ENCODE results near the gene GADD45B. TPM values are rescaled to one million over a fixed set of nuclear protein-coding genes. Genes with fewer than 3 reads are reported as not detected.
"Not testable (repeated sequence)": the region's sequence is repeated elsewhere in the genome, so short reads cannot be mapped to it uniquely, and the experiment has no call there.

Gene GADD45B
- total and polyA plus RNA-seq, 2 donors (not counting 1 experiment from before 2014, with no cell fraction given): 32.5 to 61.7 TPM

GRCh38 chr19:2458054-2458453, 17.9 kb upstream of the GADD45B start:
- Histone ChIP-seq H4K20me1 (ENCODE audit: control insufficient read depth, extremely low read depth, insufficient read depth, low read length) (no peaks in the 10 kb centered on the region), H3K27me3 (ENCODE audit: control insufficient read depth, insufficient read depth, low read length) (no peaks in the 10 kb centered on the region), H3K27ac (ENCODE audit: insufficient read depth, low read length) (no peak overlapping the region), H2AFZ (ENCODE audit: low read length) (no peak overlapping the region), H3K79me2 (ENCODE audit: control insufficient read depth, insufficient read depth, low read length) (peaks cover 38% of the 10 kb centered on the region), H3K9ac (ENCODE audit: insufficient read depth, low read length) (no peak overlapping the region), H3K4me2 (ENCODE audit: extremely low read depth, insufficient read depth, low read length) (no peak overlapping the region), H3K9me3 (ENCODE audit: control insufficient read depth, insufficient read depth, low read depth, low read length) (no peaks in the 10 kb centered on the region), H3K36me3 (ENCODE audit: control insufficient read depth, insufficient read depth, low read length) (no peaks in the 10 kb centered on the region), H3K4me1 (ENCODE audit: control insufficient read depth, extremely low read depth, insufficient read depth, low read length) (peaks cover 3% of the 10 kb centered on the region), H3K4me3 (replicated peaks in 1 of 4; ENCODE audit: control extremely low read depth in 1 of 4, insufficient read depth in 1 of 4, low read depth in 3 of 4, low read length in 4 of 4) (no peak overlapping the region)
- no peak for TF ChIP-seq EZH2 (IDR thresholded peaks at IDR 0.05; ENCODE audit: low read length, missing control alignments)
- TF ChIP-seq, protein P1, sequence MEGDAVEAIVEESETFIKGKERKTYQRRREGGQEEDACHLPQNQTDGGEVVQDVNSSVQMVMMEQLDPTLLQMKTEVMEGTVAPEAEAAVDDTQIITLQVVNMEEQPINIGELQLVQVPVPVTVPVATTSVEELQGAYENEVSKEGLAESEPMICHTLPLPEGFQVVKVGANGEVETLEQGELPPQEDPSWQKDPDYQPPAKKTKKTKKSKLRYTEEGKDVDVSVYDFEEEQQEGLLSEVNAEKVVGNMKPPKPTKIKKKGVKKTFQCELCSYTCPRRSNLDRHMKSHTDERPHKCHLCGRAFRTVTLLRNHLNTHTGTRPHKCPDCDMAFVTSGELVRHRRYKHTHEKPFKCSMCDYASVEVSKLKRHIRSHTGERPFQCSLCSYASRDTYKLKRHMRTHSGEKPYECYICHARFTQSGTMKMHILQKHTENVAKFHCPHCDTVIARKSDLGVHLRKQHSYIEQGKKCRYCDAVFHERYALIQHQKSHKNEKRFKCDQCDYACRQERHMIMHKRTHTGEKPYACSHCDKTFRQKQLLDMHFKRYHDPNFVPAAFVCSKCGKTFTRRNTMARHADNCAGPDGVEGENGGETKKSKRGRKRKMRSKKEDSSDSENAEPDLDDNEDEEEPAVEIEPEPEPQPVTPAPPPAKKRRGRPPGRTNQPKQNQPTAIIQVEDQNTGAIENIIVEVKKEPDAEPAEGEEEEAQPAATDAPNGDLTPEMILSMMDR (conservative IDR thresholded peaks at IDR 0.05 in 1 of 2, IDR thresholded peaks at IDR 0.05 in 1 of 2; ENCODE audit: low read depth in 1 of 2, low read length in 2 of 2): no peak
- no peak for DNase-seq (ENCODE audit: low read depth in 2 of 2)

DNA sequence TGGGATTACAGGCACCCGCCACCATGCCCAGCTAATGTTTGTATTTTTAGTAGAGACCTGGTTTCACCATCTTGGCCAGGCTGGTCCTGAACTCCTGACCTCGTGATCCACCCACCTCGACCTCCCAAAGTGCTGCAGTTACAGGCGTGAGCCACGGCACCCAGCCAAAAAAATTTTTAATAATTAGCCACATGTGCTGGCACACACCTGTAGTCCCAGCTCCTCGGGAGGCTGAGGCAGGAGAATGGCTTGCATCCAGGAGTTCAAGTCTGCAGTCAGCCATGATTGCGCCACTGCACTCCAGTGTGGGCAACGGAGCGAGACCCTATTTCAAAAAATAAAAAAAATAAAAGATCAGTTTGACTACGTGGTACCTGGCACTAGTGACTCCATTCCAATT, 17.2 kb upstream of the GADD45B start:
- not testable (repeated sequence) for DNase-seq (ENCODE audit: low read depth in 2 of 2); H3K36me3 ChIP-seq (ENCODE audit: control insufficient read depth, insufficient read depth, low read length); H3K9me3 ChIP-seq (ENCODE audit: control insufficient read depth, insufficient read depth, low read depth, low read length); H4K20me1 ChIP-seq (ENCODE audit: control insufficient read depth, extremely low read depth, insufficient read depth, low read length); H3K27ac ChIP-seq (ENCODE audit: insufficient read depth, low read length); H2AFZ ChIP-seq (ENCODE audit: low read length); H3K4me1 ChIP-seq (ENCODE audit: control insufficient read depth, extremely low read depth, insufficient read depth, low read length); H3K9ac ChIP-seq (ENCODE audit: insufficient read depth, low read length); H3K27me3 ChIP-seq (ENCODE audit: control insufficient read depth, insufficient read depth, low read length); H3K4me3 ChIP-seq (replicated peaks in 1 of 4; ENCODE audit: control extremely low read depth in 1 of 4, insufficient read depth in 1 of 4, low read depth in 3 of 4, low read length in 4 of 4); H3K4me2 ChIP-seq (ENCODE audit: extremely low read depth, insufficient read depth, low read length)
- peaks cover 31% of the 10 kb centered on the region for H3K79me2 ChIP-seq (ENCODE audit: control insufficient read depth, insufficient read depth, low read length)

DNA sequence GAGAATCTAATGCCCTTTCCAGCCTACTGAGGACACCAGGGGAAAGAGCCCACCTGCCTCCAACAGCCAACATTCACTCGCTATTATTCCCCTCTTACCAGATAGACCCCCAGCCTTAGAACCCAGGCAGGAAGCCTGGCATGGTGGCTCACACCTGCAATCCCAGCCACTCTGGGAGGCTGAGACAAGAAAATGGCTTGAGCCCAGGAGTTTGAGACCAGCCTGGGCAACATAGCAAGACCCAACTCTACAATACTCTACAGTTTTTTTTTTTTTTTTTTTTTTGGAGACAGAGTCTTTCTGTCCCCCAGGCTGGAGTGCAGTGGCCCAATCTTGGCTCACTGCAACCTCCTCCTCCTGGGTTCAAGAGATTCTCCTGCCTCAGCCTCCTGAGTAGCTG, 15.7 kb upstream of the GADD45B start:
- TF ChIP-seq, protein P1 (conservative IDR thresholded peaks at IDR 0.05 in 1 of 2, IDR thresholded peaks at IDR 0.05 in 1 of 2; ENCODE audit: low read depth in 1 of 2, low read length in 2 of 2): no peak
- Histone ChIP-seq H3K4me3 (replicated peaks in 1 of 4; ENCODE audit: control extremely low read depth in 1 of 4, insufficient read depth in 1 of 4, low read depth in 3 of 4, low read length in 4 of 4) (no peak overlapping the region), H3K9me3 (ENCODE audit: control insufficient read depth, insufficient read depth, low read depth, low read length) (no peaks in the 10 kb centered on the region)

More for the DNA sequence above, 15.7 kb upstream of the GADD45B start:
- no peak for DNase-seq (ENCODE audit: low read depth in 2 of 2)
- H4K20me1 ChIP-seq (ENCODE audit: control insufficient read depth, extremely low read depth, insufficient read depth, low read length): no peaks in the 10 kb centered on the region
- H2AFZ ChIP-seq (ENCODE audit: low read length): no peak overlapping the region
- no peak overlapping the region for H3K4me2 ChIP-seq (ENCODE audit: extremely low read depth, insufficient read depth, low read length)
- H3K27ac ChIP-seq (ENCODE audit: insufficient read depth, low read length): no peak overlapping the region
- no peak overlapping the region for H3K9ac ChIP-seq (ENCODE audit: insufficient read depth, low read length)
- H3K36me3 ChIP-seq (ENCODE audit: control insufficient read depth, insufficient read depth, low read length): no peaks in the 10 kb centered on the region
- H3K4me1 ChIP-seq (ENCODE audit: control insufficient read depth, extremely low read depth, insufficient read depth, low read length): peaks cover 3% of the 10 kb centered on the region
- H3K27me3 ChIP-seq (ENCODE audit: control insufficient read depth, insufficient read depth, low read length): no peaks in the 10 kb centered on the region
- H3K79me2 ChIP-seq (ENCODE audit: control insufficient read depth, insufficient read depth, low read length): peaks cover 16% of the 10 kb centered on the region

All from fibroblast of lung (primary cell).